HG03442 (cell line): ENCODE results near the gene NDUFB1.
A peak's percentile ranks its signal among the peaks of the same experiment; 100 is the strongest.

Experiments
- ATAC-seq: cut with Tn5 transposase; IDR thresholded peaks from one replicate; pipeline ENCODE4 v1.9.1; 2021; ENCODE audit warnings: mild to moderate bottlenecking, moderate library complexity; ENCODE audit not compliant: unreplicated experiment

Gene NDUFB1

DNA sequence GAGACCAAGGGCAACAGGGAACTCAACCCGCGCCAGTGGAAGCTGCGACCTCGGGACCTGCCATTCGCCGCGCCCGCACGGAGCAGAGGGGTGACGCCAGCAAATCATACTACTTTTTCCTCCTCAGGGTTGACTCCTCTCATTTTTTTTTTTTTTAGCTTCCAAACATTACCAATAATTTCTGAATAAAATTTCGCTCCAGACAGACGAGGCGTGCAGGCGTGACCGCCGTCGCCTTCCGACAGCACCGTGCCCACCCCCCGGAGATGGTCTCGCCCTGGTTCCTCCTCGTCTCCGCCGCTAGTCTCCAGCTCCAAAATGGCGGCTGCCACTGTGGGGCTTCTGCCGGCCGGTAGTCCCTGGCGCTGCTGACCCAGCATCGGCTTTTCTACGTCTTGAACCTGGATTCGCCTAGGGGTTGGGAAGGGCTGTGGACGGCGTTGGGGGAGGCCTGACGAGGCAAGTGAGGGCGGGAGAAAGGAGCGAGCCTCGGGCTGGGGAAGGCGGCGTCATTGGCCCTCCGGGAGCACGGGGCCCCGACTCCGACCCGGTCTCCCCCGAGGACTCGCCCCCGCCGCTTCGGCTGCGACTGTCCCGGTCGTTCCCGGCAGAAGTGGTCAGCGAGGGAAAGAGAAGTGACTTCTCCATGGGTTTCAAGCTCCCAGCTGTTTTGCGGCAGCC lies at the start of gene NDUFB1, which contains the start of gene CPSF2:
NDUFB1 (minus strand) TSS at position 37 of the 681 bp plus-strand sequence. CDS start 4,069 bp downstream, outside the sequence.
CPSF2 (plus strand) TSS at position 300 of the 681 bp plus-strand sequence. CDS start 9,016 bp downstream, outside the sequence.
- peak; percentile 80 for ATAC-seq

GRCh38 chr14:92164958-92165357 lies 43.5 kb upstream of the NDUFB1 start:
- no peak for ATAC-seq

DNA sequence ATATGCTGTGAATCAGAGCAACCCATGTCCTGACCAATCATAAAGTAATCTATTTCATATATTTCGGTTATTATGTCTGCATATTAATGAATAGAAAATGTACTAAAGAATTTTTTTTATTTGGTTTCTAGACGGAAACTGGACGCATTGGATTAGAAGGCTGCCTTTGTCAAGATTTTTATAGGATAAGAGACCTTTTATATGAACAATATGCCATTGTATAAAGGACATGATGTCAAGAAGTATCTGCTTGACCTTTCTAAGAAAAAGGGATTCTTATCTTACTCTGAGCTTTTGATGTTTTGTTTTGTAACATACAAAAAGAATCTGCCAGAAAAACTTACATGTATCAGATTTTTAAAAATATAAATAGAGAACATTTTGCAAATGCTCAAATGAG lies 40.0 kb upstream of the NDUFB1 start:
- no peak for ATAC-seq

DNA sequence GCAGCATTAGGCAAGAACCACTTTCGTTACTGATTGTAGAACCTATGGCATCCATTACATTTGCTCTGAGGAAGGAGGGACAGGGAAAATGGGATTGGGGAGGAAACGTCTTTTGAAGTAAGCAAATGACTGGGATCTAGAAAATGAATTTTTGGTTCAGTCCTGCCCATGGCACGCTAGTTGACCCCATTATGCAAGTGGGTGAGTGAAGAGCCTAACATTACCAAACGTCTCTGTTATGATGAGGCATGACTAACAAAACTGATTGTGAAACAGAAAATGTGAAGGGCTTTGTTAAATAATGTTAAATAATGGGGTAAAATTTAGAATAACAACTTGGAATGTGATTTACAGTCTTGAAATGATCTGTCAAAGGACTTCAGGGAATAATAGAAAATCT lies 39.1 kb upstream of the NDUFB1 start:
- no peak for ATAC-seq

DNA sequence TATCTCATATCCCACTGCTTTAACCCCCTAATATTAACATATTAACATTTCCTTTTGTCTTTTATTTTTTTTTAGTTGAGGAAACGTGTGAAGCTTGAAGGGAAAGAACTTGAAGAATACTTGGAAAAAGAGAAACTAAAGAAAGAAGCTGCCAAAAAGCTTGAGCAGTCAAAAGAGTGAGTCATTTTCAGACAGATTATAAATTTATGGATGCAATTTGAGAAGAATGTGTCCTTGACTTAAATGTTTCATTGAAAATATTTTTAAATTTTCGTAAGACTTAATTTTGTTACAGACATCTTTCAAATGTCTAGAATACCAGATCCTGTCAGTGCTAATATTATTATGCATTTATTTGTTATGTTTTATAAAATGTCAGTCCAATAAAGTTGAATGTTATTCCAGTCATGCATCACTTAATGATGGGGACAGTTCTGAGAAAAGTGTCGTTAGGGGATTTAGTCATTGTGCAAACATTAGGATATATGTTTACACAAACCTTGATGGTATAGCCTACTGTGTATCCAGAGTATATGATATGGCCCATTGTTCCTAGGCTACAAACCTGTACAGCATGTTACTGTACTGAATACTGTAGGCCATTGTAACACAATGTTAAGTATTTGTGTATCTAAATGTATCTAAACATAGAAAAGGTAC lies 32.9 kb upstream of the NDUFB1 start:
- ATAC-seq, result no peak

DNA sequence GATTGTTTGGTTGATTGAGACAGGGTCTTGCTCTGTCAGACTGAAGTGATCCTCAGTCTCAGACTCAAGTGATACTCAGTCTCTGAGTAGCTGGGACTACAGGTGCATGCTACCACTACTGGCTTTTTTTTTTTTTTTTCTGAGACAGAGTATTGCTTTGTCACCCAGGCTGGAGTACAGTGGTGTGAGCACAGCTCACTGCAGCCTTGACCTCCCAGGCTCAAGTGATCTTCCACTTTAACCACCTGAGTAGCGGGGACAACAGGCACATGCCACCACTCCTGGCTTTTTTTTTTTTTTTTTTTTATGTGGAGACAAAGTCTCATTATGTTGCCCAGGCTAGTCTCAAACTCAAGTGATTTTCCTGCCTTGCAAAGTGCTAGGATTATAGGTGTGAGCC lies 32.1 kb upstream of the NDUFB1 start:
- no peak for ATAC-seq

DNA sequence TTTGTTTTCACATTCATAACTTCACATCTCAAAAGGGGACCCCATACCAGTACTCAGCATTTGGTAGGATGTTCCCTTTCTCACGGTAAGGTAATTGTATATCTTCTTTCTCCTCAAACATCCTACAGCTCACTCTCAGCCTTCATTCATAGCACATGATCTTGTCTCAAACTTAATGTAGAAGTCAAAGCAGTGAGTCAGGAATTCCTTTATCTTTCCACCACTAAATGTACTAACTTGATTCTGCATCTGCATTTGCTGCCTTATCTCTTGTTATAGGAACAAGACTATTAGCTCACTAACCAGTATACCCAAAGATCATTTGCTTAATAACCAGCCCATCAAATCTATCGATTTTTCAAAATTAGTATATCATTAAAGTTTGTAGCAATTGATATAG lies 23.2 kb upstream of the NDUFB1 start:
- no peak for ATAC-seq

DNA sequence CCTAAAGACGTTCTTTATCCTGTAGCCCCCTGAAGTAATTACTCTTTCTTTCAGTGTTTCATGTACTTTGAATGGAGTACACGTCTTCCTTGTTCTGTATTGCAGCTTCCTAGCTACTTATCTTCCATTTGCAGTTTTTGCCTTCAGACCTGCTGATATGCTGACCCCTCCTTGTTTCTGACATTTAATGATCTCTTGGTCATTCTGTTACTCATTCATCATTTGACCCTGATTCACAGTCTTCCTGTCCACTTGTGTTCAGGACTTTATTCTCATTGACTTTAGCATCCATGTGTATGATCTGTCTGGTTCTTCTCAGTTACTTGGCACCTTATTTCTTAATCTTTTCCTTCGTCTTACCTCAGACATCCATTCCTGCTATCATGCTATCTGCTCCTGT lies 22.5 kb upstream of the NDUFB1 start:
- no peak for ATAC-seq

GRCh38 chr14:92143309-92143708 lies 21.8 kb upstream of the NDUFB1 start:
- ATAC-seq, result no peak

DNA sequence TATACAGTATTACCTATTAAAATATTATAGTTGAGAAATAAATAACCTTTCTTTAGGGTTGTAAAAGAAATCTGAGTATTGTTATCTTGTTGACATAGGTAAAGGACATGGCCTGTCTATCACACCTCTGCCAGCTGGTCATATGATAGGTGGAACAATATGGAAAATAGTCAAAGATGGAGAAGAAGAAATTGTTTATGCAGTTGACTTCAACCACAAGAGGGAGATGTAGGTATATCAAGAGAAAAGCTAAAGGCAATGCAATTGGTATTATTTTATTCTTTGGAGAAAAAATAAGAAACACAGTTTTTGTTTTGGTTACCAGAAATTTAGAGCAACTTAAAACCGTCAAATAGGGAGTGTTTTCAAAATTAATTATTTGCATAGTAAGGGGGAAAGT lies 13.8 kb upstream of the NDUFB1 start:
- ATAC-seq, result no peak

GRCh38 chr14:92134456-92134855 lies 12.9 kb upstream of the NDUFB1 start:
- no peak for ATAC-seq

GRCh38 chr14:92122761-92123160 lies 1.3 kb upstream of the NDUFB1 start:
- ATAC-seq, result no peak

GRCh38 chr14:92122351-92122677 lies 808 bp upstream of the NDUFB1 start:
- ATAC-seq, result peak; percentile 10

- ATAC-seq, result peak; percentile 2
Measured at GRCh38 chr14:92121207-92121669, 268 bp downstream of the NDUFB1 start.

DNA sequence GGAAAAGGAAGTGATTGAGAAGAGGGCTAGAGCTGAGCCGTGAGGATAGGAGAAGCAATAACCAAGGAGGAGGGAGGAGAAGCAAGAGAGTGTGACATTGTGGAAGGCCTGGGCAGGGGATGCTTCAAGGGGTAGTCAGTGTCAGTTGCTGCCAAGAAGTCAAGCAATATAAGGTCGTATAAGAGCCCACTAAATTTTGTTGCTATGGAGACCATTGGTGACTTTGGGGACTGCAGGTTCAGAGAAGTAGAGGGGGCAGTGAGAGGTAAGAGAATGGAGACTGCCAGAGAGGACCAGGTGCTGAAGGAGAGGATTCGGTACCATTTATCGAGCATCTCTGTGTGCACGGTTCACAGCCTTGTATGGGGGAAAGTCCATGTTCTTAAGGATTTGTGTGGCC lies 12.0 kb downstream of the NDUFB1 start:
- no peak for ATAC-seq

DNA sequence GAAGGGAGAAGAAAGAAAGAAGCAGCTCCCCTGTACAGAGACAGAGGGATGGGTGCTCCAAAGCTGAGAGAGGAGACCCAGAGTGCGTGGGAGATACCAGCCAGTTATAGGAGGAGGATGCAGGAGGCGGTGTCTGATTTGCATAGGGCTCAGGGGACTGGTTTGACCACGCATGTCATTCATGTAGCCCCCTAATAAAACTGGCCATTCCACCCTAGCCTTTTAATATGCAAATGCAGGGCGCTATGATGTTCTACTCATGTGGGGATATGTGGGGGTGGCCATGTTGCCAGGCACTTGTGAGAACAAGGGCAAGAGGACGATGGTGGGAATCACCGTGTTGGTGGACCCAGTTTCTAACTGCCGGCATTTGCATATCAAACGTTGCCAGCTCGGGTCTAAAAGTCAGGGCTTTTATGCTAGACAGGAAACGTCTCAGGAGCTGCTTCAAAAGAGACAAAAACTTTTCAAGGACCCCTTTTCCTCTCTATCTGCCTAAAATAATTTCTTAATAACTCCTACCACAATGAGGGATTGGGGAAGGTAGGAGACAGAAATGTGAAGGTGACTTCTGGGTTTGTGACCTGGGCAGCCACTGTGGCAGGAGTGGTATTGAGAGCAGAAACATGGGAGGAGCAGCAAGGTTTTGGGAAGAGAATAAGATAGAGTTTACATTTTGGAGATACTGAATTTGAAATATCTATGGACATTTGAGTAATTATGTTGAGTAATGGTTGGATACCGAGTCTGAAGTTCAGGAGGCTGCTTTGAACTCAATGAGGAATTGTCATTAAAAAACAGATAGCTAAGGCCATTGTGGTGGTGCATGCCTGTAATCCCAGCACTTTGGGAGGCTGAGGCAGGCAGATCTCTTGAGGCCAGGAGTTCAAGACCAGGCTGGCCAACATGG lies 12.9 kb downstream of the NDUFB1 start:
- no peak for ATAC-seq

- peak; percentile 89 for ATAC-seq
Measured at GRCh38 chr14:92106143-92106926, 15.2 kb downstream of the NDUFB1 start, which contains the start of gene ATXN3. Gene ATXN3, minus strand, starts transcription at chr14:92106582. Its CDS starts 30 bp downstream, at chr14:92106552.

DNA sequence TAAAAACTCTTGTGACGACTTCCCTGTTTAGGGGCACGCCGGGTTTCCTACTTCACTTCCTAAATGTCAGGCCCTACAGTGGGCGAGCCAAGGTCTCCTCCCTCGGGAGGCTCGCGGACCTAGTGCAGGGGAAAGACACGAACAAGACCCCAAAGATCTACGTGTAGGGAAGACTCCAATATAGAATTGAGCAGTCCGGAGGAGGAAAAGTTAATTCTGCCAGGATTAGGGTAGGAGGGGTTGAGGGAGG lies 15.7 kb downstream of the NDUFB1 start:
- ATAC-seq, result peak; percentile 10

- ATAC-seq, result no peak
Measured at GRCh38 chr14:92105073-92105892, 16.2 kb downstream of the NDUFB1 start.

GRCh38 chr14:92103363-92103989 lies 18.0 kb downstream of the NDUFB1 start:
- ATAC-seq, result no peak
